ENCODE data around the gene FLT3. TPM values are rescaled to one million over a fixed set of nuclear protein-coding genes. Genes with fewer than 3 reads are reported as not detected.

The FLT3 gene
- total and polyA plus RNA-seq, 10 of the 15 experiments (the other 5 are each of a cell fraction or from before 2014, with no cell fraction given) = 0.04 to 0.19 (median 0.11) TPM; not detected in 1

- TF ChIP-seq ZNF687 (IDR thresholded peaks at IDR 0.05) = peak; percentile 61; the same call in 1 of the 2 replicates
- peak; percentile 69; the same call in 1 of the 2 replicates for TF ChIP-seq BACH1 (IDR thresholded peaks at IDR 0.05; ENCODE audit: borderline replicate concordance)
- no peak for TF ChIP-seq MYB (IDR thresholded peaks at IDR 0.05; ENCODE audit: borderline replicate concordance, low read depth, low read length)
- TF ChIP-seq, protein P1, sequence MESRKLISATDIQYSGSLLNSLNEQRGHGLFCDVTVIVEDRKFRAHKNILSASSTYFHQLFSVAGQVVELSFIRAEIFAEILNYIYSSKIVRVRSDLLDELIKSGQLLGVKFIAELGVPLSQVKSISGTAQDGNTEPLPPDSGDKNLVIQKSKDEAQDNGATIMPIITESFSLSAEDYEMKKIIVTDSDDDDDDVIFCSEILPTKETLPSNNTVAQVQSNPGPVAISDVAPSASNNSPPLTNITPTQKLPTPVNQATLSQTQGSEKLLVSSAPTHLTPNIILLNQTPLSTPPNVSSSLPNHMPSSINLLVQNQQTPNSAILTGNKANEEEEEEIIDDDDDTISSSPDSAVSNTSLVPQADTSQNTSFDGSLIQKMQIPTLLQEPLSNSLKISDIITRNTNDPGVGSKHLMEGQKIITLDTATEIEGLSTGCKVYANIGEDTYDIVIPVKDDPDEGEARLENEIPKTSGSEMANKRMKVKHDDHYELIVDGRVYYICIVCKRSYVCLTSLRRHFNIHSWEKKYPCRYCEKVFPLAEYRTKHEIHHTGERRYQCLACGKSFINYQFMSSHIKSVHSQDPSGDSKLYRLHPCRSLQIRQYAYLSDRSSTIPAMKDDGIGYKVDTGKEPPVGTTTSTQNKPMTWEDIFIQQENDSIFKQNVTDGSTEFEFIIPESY (IDR thresholded peaks at IDR 0.05) = peak; percentile 82; the same call in 1 of the 2 replicates
- TF ChIP-seq MLLT1 (IDR thresholded peaks at IDR 0.05) = 0 out of 2 replicates have a peak, but pooled peaks have one; percentile 64
- TF ChIP-seq RUNX3 (IDR thresholded peaks at IDR 0.05; ENCODE audit: low read length) = peak; percentile 61
- TF ChIP-seq SMC3 (IDR thresholded peaks at IDR 0.05; ENCODE audit: borderline replicate concordance, low read length) = no peak
- peak; percentile 85 for TF ChIP-seq SPI1 (IDR thresholded peaks at IDR 0.05; ENCODE audit: borderline replicate concordance, insufficient read depth, low read depth, low read length)
- 0 out of 2 replicates have a peak, but pooled peaks have one; percentile 29 for TF ChIP-seq MEF2A (IDR thresholded peaks at IDR 0.05; ENCODE audit: insufficient read depth, low read depth, low read length)
- 0 out of 2 replicates have a peak, but pooled peaks have one; percentile 77 for TF ChIP-seq HDGF (IDR thresholded peaks at IDR 0.05)
- no peak; the same call in 1 of the 2 replicates for TF ChIP-seq IRF4 (IDR thresholded peaks at IDR 0.05; ENCODE audit: low read depth, low read length)
- TF ChIP-seq ELK1 (IDR thresholded peaks at IDR 0.05; ENCODE audit: low read depth, low read length) = no peak
- TF ChIP-seq ZBTB4 (CRISPR knock-in tag; IDR thresholded peaks at IDR 0.05) = no peak
- 0 out of 2 replicates have a peak, but pooled peaks have one; percentile 15 for TF ChIP-seq TCF12 (IDR thresholded peaks at IDR 0.05; ENCODE audit: low read depth, low read length)
- TF ChIP-seq BMI1 (IDR thresholded peaks at IDR 0.05; ENCODE audit: borderline replicate concordance) = 0 out of 2 replicates have a peak, but pooled peaks have one; percentile 33
- TF ChIP-seq RAD21 (IDR thresholded peaks at IDR 0.05; ENCODE audit: insufficient read depth, low read depth, low read length) = 0 out of 2 replicates have a peak, but pooled peaks have one; percentile 1
- TF ChIP-seq MEF2B (IDR thresholded peaks at IDR 0.05; ENCODE audit: partially characterized antibody, poor library complexity, severe bottlenecking) = peak; percentile 50
Measured at GRCh38 chr13:28031220-28031895, 69.0 kb downstream of the FLT3 start (continued).
